COLO668 (cell line): ENCODE data around the gene GRID2.

ENCODE experiments used
- DNase-seq: peaks from one replicate; lab custom pipeline; 2025; ENCODE audit not compliant: unreplicated experiment; lab: John Stamatoyannopoulos, UW

GRID2 gene

GRCh38 chr4:92658318-92658717, 354.6 kb downstream of the GRID2 start:
- DNase-seq: no peak

GRCh38 chr4:92677805-92678204, 374.0 kb downstream of the GRID2 start:
- no peak for DNase-seq

- no peak for DNase-seq
Measured at GRCh38 chr4:92678292-92678691, 374.5 kb downstream of the GRID2 start.

- no peak for DNase-seq
Measured at GRCh38 chr4:92679149-92679548, 375.4 kb downstream of the GRID2 start.

GRCh38 chr4:92714640-92715039, 410.9 kb downstream of the GRID2 start:
- DNase-seq: no peak

GRCh38 chr4:92733231-92733630, 429.5 kb downstream of the GRID2 start:
- no peak for DNase-seq

- no peak for DNase-seq
Measured at GRCh38 chr4:92735025-92735665, 431.4 kb downstream of the GRID2 start.

GRCh38 chr4:92760433-92760832, 456.7 kb downstream of the GRID2 start:
- DNase-seq: no peak

GRCh38 chr4:92776080-92776479, 472.3 kb downstream of the GRID2 start:
- DNase-seq: no peak

GRCh38 chr4:92789741-92790140, 486.0 kb downstream of the GRID2 start:
- no peak for DNase-seq

GRCh38 chr4:92791871-92792440, 488.2 kb downstream of the GRID2 start:
- DNase-seq: no peak

GRCh38 chr4:92809381-92809780, 505.6 kb downstream of the GRID2 start:
- DNase-seq: no peak

GRCh38 chr4:92812652-92813051, 508.9 kb downstream of the GRID2 start:
- no peak for DNase-seq

GRCh38 chr4:92814677-92815076, 510.9 kb downstream of the GRID2 start:
- no peak for DNase-seq

GRCh38 chr4:92825256-92825655, 521.5 kb downstream of the GRID2 start:
- DNase-seq: no peak

GRCh38 chr4:92825791-92826190, 522.0 kb downstream of the GRID2 start:
- no peak for DNase-seq

- no peak for DNase-seq
Measured at GRCh38 chr4:92830771-92831170, 527.0 kb downstream of the GRID2 start.

- DNase-seq: no peak
Measured at GRCh38 chr4:92840880-92841279, 537.1 kb downstream of the GRID2 start.

- no peak for DNase-seq
Measured at GRCh38 chr4:92843784-92844183, 540.0 kb downstream of the GRID2 start.

GRCh38 chr4:92847026-92847425, 543.3 kb downstream of the GRID2 start:
- DNase-seq: no peak

GRCh38 chr4:92862509-92862908, 558.7 kb downstream of the GRID2 start:
- no peak for DNase-seq

- no peak for DNase-seq
Measured at GRCh38 chr4:92864096-92864495, 560.3 kb downstream of the GRID2 start.

GRCh38 chr4:92872604-92873003, 568.8 kb downstream of the GRID2 start:
- DNase-seq: no peak
